Cardiac septum (tissue), 1 donor: ENCODE results near the gene PIEZO1. TPM values are rescaled to one million over a fixed set of nuclear protein-coding genes. Genes with fewer than 3 reads are reported as not detected.
"Not testable (repeated sequence)": the region's sequence is repeated elsewhere in the genome, so short reads cannot be mapped to it uniquely, and the experiment has no call there.

ENCODE experiments used
- DNase-seq: peaks from one replicate; pipeline ENCODE4 v3.0.0-alpha.2; 2020; ENCODE audit warnings: low spot score
- intact Hi-C: fragments of 100-400 bp; cut with DNase I; formaldehyde crosslinking; loops from one replicate; pipeline ENCODE4 v1.14.0; 2022
- long read RNA-seq: library from polyadenylated mRNA; unstranded; transcript quantifications from one replicate; pipeline ENCODE4 v2.0.0, GENCODE V29; 2021
- total RNA-seq: library from RNA; stranded (reverse); fragmentation: NEBNext Ultra II Directional; extraction: Animal tissue kit (Norgen Biotek cat#: 25700); gene quantifications from one replicate; pipeline ENCODE4 v1.2.1, GENCODE V29; 2021
- donor health status: DM: no; HTN: no; CAD: no.

The PIEZO1 gene
- total RNA-seq, result 20.4 TPM
- long read RNA-seq, partial matches to known transcripts, result 11 of 19 reads
- long read RNA-seq, other reads (novel, unspliced or antisense), result 5 of 19 reads

GRCh38 chr16:88785106-88785924 lies at the start of gene PIEZO1:
PIEZO1 (minus strand) TSS chr16:88785220; CDS start chr16:88784964, 256 bp downstream.
- intact Hi-C loops, result loop anchor here (1.0 kb wide), 1 partner anchor 42 kb away; no protein-coding TSS in a partner anchor
- peak; percentile 91 for DNase-seq

GRCh38 chr16:88834670-88835069 lies 49.6 kb upstream of the PIEZO1 start:
- no peak for DNase-seq
- intact Hi-C loops, result no loop called here

GRCh38 chr16:88833086-88833485 lies 48.1 kb upstream of the PIEZO1 start:
- intact Hi-C loops, result no loop called here
- DNase-seq, result no peak

DNA sequence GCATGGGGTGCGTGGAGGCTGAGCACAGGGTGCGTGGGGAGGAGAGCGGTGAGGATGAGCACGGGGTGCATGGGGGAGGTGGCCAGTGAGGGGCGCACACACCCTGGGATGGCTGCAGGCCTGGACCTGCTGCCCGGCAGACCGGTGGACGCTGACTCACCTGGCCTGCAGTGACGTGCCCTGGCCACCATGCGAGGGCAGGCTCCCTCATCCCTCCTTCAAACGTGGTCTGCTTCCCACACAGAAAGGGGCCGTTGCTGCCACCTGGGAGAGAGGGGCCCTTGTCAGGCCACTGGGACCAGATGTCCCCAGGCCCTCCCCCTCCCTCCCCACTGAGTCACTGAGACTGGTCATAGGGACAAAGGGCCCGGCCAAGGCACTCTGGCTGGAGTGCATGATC lies 46.8 kb upstream of the PIEZO1 start:
- intact Hi-C loops, result no loop called here
- no peak for DNase-seq

- intact Hi-C loops, result no loop called here
- DNase-seq, result no peak
Observed at GRCh38 chr16:88830783-88831182, 45.8 kb upstream of the PIEZO1 start.

- intact Hi-C loops, result no loop called here
- DNase-seq, result no peak
Observed at GRCh38 chr16:88830258-88830657, 45.2 kb upstream of the PIEZO1 start.

GRCh38 chr16:88828711-88829110 lies 43.7 kb upstream of the PIEZO1 start:
- DNase-seq, result no peak
- intact Hi-C loops, result no loop called here

DNA sequence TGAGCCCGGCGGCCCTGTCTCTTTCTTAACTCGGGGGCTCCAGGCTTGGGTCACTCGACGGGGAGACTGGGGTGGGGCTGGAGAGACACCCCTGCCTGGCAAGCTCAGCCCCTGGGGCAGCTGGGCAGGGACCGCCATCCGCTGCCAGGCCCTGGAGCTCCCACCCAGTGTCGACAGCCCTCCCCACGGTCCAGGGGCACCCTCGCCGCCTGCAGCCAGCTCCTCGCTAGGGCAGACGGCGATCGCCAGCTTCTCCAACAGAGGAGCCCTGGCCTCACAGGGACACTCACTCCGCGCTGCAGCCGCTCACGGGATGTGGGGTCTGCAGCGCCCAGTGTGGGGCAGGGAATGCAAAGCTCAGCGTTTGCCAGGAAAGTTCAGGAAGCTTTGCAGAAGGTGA lies 42.7 kb upstream of the PIEZO1 start:
- DNase-seq, result no peak
- intact Hi-C loops, result no loop called here

DNA sequence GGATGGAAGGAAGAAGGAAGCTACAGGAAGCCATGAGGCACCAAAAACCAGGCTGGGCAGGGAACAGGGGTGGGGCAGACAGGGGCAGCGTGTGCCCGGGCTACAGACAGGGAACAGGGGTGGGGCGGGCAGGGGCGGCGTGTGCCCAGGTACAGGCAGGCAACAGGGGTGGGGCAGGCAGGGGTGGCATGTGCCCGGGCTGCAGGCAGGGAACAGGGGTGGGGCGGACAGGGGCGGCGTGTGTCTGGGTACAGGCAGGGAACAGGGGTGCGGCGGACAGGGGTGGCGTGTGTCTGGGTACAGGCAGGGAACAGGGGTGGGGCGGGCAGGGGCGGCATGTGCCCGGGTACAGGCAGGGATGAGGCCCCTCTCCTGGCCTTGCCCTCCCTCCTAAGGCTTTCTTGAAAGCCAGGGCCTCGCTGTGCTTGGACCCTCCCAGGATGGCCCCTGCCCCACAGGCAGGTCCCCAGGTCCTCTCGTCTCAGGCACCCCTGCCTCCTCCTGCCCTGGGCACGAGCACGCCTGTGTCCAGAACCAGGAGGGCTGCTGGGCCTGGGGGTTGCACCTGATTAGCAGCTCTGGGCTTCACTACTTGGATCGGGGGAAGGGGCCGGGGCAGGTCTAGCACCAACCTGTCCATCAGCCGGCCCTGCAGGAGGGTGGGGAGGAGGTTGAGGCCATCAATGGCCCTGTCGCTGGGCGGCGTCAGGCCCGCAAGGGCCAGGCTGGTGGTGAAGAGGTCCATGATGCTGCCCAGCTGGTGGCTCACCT lies 41.2 kb upstream of the PIEZO1 start:
- intact Hi-C loops, result no loop called here
- DNase-seq, result no peak

DNA sequence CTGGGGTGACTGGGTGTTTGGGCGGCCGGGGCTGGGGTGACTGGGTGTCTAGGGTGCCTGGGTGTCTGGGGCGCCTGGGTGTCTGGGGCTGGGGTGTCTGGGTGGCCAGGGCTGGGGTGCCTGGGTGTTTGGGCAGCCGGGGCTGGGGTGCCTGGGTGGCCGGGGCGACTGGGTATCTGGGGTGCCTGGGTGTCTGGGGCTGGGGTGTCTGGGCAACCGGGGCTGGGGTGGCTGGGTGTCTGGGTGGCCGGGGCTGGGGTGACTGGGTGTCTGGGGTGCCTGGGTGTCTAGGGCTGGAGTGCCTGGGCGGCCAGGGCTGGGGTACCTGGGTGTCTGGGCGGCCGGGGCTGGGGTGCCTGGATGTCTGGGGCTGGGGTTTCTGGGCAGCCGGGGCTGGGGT lies 40.1 kb upstream of the PIEZO1 start:
- no peak for DNase-seq
- intact Hi-C loops, result no loop called here

- DNase-seq, result no peak
- intact Hi-C loops, result no loop called here
Observed at GRCh38 chr16:88824256-88825077, 39.4 kb upstream of the PIEZO1 start.

DNA sequence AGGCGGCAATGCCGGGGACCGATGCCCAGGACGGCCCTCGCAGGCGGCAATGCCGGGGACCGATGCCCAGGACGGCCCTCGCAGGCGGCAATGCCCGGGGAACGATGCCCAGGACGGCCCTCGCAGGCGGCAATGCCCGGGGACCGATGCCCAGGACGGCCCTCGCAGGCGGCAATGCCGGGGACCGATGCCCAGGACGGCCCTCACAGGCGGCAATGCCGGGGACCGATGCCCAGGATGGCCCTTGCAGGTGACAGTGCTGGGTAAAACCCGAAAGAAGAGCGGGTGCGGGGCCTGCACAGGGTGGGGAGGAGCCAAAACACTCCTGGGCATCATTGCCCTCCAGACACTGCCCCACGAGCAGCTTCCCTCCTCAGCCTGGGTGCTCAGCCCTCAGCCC lies 38.6 kb upstream of the PIEZO1 start:
- DNase-seq, intact Hi-C loops: not testable (repeated sequence)

GRCh38 chr16:88822281-88823040 lies 37.4 kb upstream of the PIEZO1 start:
- intact Hi-C loops, result no loop called here
- DNase-seq, result no peak

DNA sequence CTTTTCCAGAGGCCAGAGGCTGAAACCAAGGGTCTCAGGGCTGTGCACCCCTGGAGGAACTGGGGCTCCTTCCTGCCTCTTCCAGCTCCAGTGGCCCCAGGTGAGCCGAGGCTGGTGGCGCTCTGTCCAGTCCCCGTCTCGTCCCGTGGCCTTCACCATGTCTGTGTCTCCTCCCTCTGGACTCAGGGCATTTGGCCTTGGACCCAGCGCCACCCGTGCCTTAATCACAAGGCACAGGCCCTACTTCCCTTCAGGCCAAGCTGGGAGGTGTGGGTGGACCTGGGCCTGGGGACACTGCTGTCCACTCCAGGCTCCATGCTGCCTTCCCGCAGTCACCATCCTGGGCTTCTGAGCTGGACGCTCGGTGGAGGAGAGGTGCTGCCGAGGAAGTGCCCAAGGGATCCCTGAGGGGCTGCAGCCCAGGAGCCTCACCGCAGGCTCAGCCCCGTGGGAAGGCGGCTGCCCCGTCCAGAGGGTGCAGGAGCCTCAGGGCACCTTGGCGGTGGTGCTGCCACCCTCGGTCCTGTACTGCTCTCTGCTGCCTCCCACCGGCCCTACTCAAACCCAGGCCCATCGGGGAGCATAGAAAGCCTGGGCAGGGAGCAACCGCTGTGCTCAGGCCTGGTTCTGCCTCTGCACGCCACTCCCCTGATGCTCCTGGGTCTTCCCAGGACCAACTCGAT lies 36.3 kb upstream of the PIEZO1 start:
- intact Hi-C loops, result no loop called here

DNA sequence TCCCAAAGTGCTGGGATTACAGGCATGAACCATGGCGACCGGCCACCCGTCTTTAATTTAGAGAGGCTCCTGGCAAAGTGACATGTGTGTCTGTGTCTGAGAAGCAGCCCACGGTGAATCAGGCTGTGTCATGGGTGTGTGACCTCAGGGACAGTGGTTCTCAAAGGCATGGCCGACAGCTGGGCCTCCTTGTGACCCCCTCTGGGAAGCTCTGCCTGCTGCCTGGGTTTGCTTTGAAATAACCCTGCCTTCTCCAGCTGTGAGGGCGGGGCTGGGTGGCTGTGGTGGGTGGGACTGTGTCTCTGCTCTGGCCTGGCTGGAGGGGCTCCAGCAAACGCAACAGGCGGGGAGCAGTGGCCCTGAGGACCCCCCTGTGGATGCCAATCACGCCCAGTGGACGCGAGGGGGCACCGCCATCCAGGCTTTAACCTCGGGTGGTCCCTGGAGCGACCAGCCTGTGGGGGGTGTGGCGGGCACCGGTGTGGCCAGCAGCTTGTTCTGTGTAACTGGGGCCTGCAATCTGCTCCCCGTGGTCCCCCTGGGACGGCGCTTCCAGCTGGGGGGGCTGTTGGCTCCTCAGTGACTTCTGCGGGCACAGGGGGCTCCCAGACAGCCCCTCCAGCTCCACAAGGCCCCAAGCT lies 35.5 kb upstream of the PIEZO1 start:
- DNase-seq, result no peak
- intact Hi-C loops, result no loop called here

More for the DNA sequence above, 36.3 kb upstream of the PIEZO1 start:
- no peak for DNase-seq

GRCh38 chr16:88819126-88819525 lies 34.1 kb upstream of the PIEZO1 start:
- DNase-seq, result no peak
- intact Hi-C loops, result no loop called here

GRCh38 chr16:88818575-88818874 lies 33.5 kb upstream of the PIEZO1 start:
- intact Hi-C loops, result no loop called here
- DNase-seq, result no peak

DNA sequence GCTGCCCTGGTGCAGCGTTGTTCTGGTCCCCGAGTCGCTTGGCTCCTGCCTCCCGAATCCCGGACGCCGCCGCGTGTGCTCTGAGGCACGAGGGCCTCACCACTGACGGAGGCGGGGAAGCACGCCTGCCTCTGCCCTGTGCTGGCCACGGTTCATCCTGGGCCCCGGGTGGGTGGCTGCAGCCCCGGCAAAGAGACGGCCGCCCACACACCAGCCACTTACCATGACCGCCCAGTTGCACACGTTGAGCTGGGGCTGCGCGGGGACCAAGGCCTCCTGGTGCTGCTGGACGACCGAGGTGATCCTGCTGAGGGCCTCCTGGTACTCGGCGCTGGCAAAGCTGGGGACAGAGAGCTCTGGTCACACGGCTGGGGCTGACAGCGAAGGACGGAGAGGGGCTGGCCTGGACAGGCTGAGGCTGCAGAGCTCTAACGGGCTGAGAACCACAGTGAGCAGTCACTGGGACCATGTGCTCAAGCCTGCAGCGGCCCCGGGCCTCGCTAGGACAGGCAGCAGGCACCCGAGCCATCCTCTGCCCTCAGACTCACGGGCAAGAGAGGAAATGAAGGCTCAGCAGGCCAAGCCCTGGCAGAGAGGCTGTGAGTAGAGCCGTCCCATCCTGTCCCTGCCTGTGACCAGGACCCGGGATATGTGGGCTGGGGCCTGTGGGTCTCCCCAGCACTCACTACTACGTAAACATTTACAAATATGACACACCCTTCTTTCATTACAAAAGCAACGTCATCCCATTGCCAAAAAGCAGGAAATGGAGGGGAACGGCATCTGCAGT lies 33.0 kb upstream of the PIEZO1 start:
- intact Hi-C loops, result no loop called here
- DNase-seq, result no peak
